ENCODE results near the gene SLC9B1. TPM values are rescaled to one million over a fixed set of nuclear protein-coding genes. Genes with fewer than 3 reads are reported as not detected.

SLC9B1 gene, protein sequence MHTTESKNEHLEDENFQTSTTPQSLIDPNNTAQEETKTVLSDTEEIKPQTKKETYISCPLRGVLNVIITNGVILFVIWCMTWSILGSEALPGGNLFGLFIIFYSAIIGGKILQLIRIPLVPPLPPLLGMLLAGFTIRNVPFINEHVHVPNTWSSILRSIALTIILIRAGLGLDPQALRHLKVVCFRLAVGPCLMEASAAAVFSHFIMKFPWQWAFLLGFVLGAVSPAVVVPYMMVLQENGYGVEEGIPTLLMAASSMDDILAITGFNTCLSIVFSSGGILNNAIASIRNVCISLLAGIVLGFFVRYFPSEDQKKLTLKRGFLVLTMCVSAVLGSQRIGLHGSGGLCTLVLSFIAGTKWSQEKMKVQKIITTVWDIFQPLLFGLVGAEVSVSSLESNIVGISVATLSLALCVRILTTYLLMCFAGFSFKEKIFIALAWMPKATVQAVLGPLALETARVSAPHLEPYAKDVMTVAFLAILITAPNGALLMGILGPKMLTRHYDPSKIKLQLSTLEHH
- total RNA-seq, result 1 to 10 TPM in 2 of 10 donors, under 1 TPM in 5, not detected in 3; 0.19 to 1.4 (median 0.67) TPM
- under 1 TPM; 0.07 to 0.22 TPM for polyA plus RNA-seq
- long read RNA-seq, donor 1, result 0 reads
- long read RNA-seq, donor 2, result 0 reads
- long read RNA-seq, donor 3, partial matches to known transcripts, result 0 of 1 reads
- long read RNA-seq, donor 3, other reads (novel, unspliced or antisense), result 1 of 1 reads

GRCh38 chr4:103019308-103020124, at the start of gene SLC9B1:
Gene SLC9B1, minus strand, starts transcription at chr4:103019705. Its CDS starts 27,994 bp downstream, at chr4:102991711.
- peak; percentile 99 to 100 (median 100) for ATAC-seq
- 2% methylated on average over 46 of the region's 46 CpGs for WGBS, 2 donors
- intact Hi-C loops (cut with DNase I), result loop anchor here in 6 of 10 donors (5.0 to 10.0 kb wide), 8 partner anchors 75 to 585 kb away; partner anchors contain the start of genes CISD2 (in 4 of the 6), UBE2D3 (in 2 of the 6) and BDH2 (in 1 of the 6)

GRCh38 chr4:103067841-103068547, 48.5 kb upstream of the SLC9B1 start:
- WGBS, 2 donors, result 92 to 97% methylated on average over 2 of the region's 2 CpGs
- ATAC-seq (no peak), DNase-seq (no peak)
- Histone ChIP-seq H3K27ac (no peak overlapping the region), H3K4me3 (no peak overlapping the region), H3K9me3 (no peaks in the 10 kb centered on the region), H3K27me3 (no peaks in the 10 kb centered on the region), H3K4me1 (no peaks in the 10 kb centered on the region), H3K36me3 (peaks cover 0 to 32% (median 0%) of the 10 kb centered on the region in 9 donors)
- intact Hi-C loops (cut with DNase I), result no loop called here
- no peak for TF ChIP-seq CTCF (IDR thresholded peaks at IDR 0.05)

More at GRCh38 chr4:103019308-103020124, at the start of gene SLC9B1:
- Histone ChIP-seq H3K4me3 (peak within 1 kb of the TSS; percentile 36 to 64 (median 56)), H3K4me1 (peaks cover 0 to 15% (median 7%) of the 10 kb centered on the region in 9 donors), H3K27me3 (no peaks in the 10 kb centered on the region), H3K36me3 (peaks cover 0 to 6% (median 0%) of the 10 kb centered on the region in 9 donors), H3K9me3 (no peaks in the 10 kb centered on the region), H3K27ac (peak within 1 kb of the TSS; percentile 67 to 92 (median 90))
- TF ChIP-seq CTCF (IDR thresholded peaks at IDR 0.05), result no peak
- DNase-seq, result peak; percentile 94 to 95

DNA sequence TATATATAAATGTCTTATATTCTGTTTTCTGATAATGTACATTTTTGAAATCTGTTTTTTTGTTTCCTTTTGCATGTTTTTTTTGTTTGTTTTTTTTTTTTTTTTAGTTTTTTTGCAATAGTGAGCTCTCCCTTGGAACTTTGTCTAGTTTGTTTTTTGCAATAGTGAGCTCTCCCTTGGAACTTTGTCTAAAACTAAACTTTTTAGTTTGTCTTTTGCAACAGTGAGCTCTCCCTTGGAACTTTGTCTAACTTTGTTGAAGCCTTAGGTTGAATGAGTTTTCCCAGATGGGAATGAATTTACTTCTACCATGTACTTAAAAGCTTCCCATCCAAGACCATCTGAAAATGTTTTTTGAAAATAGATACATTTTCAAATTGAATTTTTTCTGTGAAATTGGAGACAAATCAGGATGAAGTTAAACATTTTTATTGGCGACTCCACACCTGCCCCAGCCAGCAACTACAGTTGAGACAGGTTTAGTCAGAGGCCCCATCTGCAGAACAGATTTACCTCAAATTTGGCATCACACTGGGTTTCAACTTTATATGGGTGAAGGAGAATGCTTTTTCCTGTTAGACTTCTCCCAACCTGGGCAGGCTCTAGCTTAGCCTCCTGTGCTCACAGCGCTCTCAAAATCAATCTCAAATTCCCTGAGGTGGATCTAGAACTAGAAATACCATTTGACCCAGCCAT, 41.1 kb upstream of the SLC9B1 start:
- Histone ChIP-seq H3K4me1 (no peaks in the 10 kb centered on the region), H3K9me3 (peaks cover 0 to 2% (median 0%) of the 10 kb centered on the region in 11 donors), H3K27ac (no peak overlapping the region), H3K36me3 (peaks cover 0 to 18% (median 0%) of the 10 kb centered on the region in 9 donors), H3K4me3 (no peak overlapping the region), H3K27me3 (no peaks in the 10 kb centered on the region)
- TF ChIP-seq CTCF (IDR thresholded peaks at IDR 0.05), result no peak
- WGBS, 2 donors, result 97 to 99% methylated on average over 2 of the region's 2 CpGs
- DNase-seq, result no peak
- intact Hi-C loops (cut with DNase I), result no loop called here
- ATAC-seq, result no peak

All from heart right ventricle (tissue), 16 donors.